Progenitor cell of endocrine pancreas (in vitro differentiated cells): ENCODE data around the gene AK8. TPM values are rescaled to one million over a fixed set of nuclear protein-coding genes. Genes with fewer than 3 reads are reported as not detected.

Source experiments
- DNase-seq: peaks from one replicate; pipeline ENCODE4 v3.0.0; 2021; ENCODE audit warnings: low spot score; ENCODE audit not compliant: unreplicated experiment
- H3K27ac Mint-ChIP-seq: 2 replicates; pipeline ENCODE4 v1.8.0; 2021; ENCODE audit warnings: mild to moderate bottlenecking, moderate library complexity, mixed read lengths
- H3K27me3 Mint-ChIP-seq: 2 replicates; pipeline ENCODE4 v1.8.0; 2021; ENCODE audit warnings: mixed read lengths
- H3K36me3 Mint-ChIP-seq: 2 replicates; pipeline ENCODE4 v1.8.0; 2022; ENCODE audit warnings: mixed read lengths; ENCODE audit not compliant: insufficient read depth
- H3K4me1 Mint-ChIP-seq: 2 replicates; pipeline ENCODE4 v1.8.0; 2021; ENCODE audit warnings: low read depth, mixed read lengths
- H3K4me3 Mint-ChIP-seq: 2 replicates; pipeline ENCODE4 v1.8.0; 2021; ENCODE audit warnings: low read depth, mild to moderate bottlenecking, moderate library complexity, mixed read lengths
- H3K9me3 Mint-ChIP-seq: 2 replicates; pipeline ENCODE4 v1.8.0; 2021; ENCODE audit warnings: low read depth, mixed read lengths
- CTCF ChIP-seq: fragments of 200-600 bp; sonication (generic); IDR thresholded peaks from one replicate; pipeline ENCODE4 v1.5.0; 2021; ENCODE audit warnings: antibody characterized with exemption, mild to moderate bottlenecking; ENCODE audit not compliant: unreplicated experiment
- total RNA-seq: library from RNA; stranded (reverse); gene quantifications from 2 replicates; pipeline ENCODE4 v1.2.1, GENCODE V29; 2021

The AK8 gene
- total RNA-seq, 1 donor from 2014 or later, result 1.9 TPM

GRCh38 chr9:132912131-132912530, 34.0 kb upstream of the AK8 start:
- TF ChIP-seq CTCF, result no peak
- Mint-ChIP-seq H3K27ac (no peak overlapping the region), H3K27me3 (no peaks in the 10 kb centered on the region), H3K4me3 (no peak overlapping the region), H3K4me1 (no peaks in the 10 kb centered on the region), H3K9me3 (no peaks in the 10 kb centered on the region), H3K36me3 (peaks cover 26% of the 10 kb centered on the region)
- DNase-seq, result no peak

GRCh38 chr9:132910376-132910775, 32.3 kb upstream of the AK8 start:
- Mint-ChIP-seq H3K27me3 (no peaks in the 10 kb centered on the region), H3K4me1 (no peaks in the 10 kb centered on the region), H3K36me3 (peaks cover 20% of the 10 kb centered on the region), H3K27ac (no peak overlapping the region), H3K9me3 (no peaks in the 10 kb centered on the region), H3K4me3 (no peak overlapping the region)
- no peak for DNase-seq
- TF ChIP-seq CTCF, result no peak

DNA sequence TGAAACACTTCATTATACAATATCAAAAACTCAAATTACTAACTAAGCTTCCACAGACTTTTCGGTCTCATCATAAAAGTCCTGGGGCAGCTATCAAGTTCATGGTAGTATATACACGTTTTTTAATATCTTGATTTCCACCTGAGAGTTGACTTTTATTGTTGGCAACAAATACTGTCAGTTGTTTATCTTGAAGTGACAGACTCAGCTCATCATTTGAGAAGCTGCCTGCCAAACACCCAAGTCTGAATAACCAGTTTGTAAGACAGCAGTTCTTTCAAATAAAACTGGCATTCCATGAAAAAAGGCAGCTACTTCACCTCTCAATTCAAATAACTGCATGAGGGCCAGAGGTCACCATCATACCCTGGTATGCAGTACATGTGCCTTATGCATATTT, 31.2 kb upstream of the AK8 start:
- no peak for DNase-seq
- no peaks in the 10 kb centered on the region for H3K4me1 Mint-ChIP-seq
- no peaks in the 10 kb centered on the region for H3K27me3 Mint-ChIP-seq
- peaks cover 20% of the 10 kb centered on the region for H3K36me3 Mint-ChIP-seq
- H3K4me3 Mint-ChIP-seq, result no peak overlapping the region
- no peaks in the 10 kb centered on the region for H3K9me3 Mint-ChIP-seq
- H3K27ac Mint-ChIP-seq, result no peak overlapping the region
- TF ChIP-seq CTCF, result no peak

GRCh38 chr9:132908635-132909034, 30.6 kb upstream of the AK8 start:
- H3K27ac Mint-ChIP-seq, result no peak overlapping the region
- TF ChIP-seq CTCF, result no peak
- no peak for DNase-seq
- H3K4me3 Mint-ChIP-seq, result no peak overlapping the region
- H3K36me3 Mint-ChIP-seq, result peaks cover 20% of the 10 kb centered on the region
- H3K4me1 Mint-ChIP-seq, result no peaks in the 10 kb centered on the region
- H3K27me3 Mint-ChIP-seq, result no peaks in the 10 kb centered on the region
- H3K9me3 Mint-ChIP-seq, result no peaks in the 10 kb centered on the region

GRCh38 chr9:132905726-132906125, 27.6 kb upstream of the AK8 start:
- Mint-ChIP-seq H3K27me3 (no peaks in the 10 kb centered on the region), H3K9me3 (no peaks in the 10 kb centered on the region), H3K27ac (no peak overlapping the region), H3K4me3 (no peak overlapping the region), H3K36me3 (peaks cover 15% of the 10 kb centered on the region), H3K4me1 (no peaks in the 10 kb centered on the region)
- no peak for DNase-seq
- no peak for TF ChIP-seq CTCF
